Neural progenitor cell (in vitro differentiated cells): Measurements from ENCODE around the gene SYT1.

Experiments
- CTCF ChIP-seq: fragments of 200-600 bp; sonication (generic); IDR thresholded peaks from 2 replicates; pipeline ENCODE4 v1.5.1; 2017; ENCODE audit warnings: antibody characterized with exemption, mild to moderate bottlenecking
- EZH2 ChIP-seq: fragments of 200-600 bp; sonication (generic); IDR thresholded peaks from 2 replicates; pipeline ENCODE4 v1.6.1; 2017; ENCODE audit warnings: antibody characterized with exemption, mild to moderate bottlenecking, moderate library complexity
- EZH2phosphoT487 ChIP-seq: fragments of 200-600 bp; sonication (generic); IDR thresholded peaks from 2 replicates; pipeline ENCODE4 v1.6.1; 2017; ENCODE audit warnings: antibody characterized with exemption

GRCh38 chr12:78887444-78887843 is 22.9 kb downstream of the SYT1 start:
- no peak for TF ChIP-seq CTCF
- no peak for TF ChIP-seq EZH2phosphoT487
- no peak for TF ChIP-seq EZH2
